Neural cell (in vitro differentiated cells): ENCODE results near the gene ACTL10.

ENCODE experiments used
- MXI1 ChIP-seq: fragments of 450-650 bp; conservative IDR thresholded peaks from 2 replicates; pipeline ENCODE4 v1.6.1; 2014; ENCODE audit warnings: antibody characterized with exemption, mild to moderate bottlenecking; ENCODE audit not compliant: poor library complexity, severe bottlenecking
- POLR2AphosphoS5 ChIP-seq: IDR thresholded peaks from 2 replicates; pipeline ENCODE4 v1.6.1; 2012
- TAF1 ChIP-seq: IDR thresholded peaks from 2 replicates; pipeline ENCODE4 v1.6.1; 2012; ENCODE audit warnings: low read depth
- TF ChIP-seq, protein P1 (sequence below): fragments of 450-650 bp; IDR thresholded peaks from 2 replicates; pipeline ENCODE4 v1.5.1; 2014; ENCODE audit warnings: antibody characterized with exemption, mild to moderate bottlenecking, moderate library complexity; ENCODE audit not compliant: poor library complexity, severe bottlenecking
- TF ChIP-seq, protein P2 (sequence below): IDR thresholded peaks from 2 replicates; pipeline ENCODE4 v1.6.1; 2012; ENCODE audit warnings: borderline replicate concordance

DNA sequence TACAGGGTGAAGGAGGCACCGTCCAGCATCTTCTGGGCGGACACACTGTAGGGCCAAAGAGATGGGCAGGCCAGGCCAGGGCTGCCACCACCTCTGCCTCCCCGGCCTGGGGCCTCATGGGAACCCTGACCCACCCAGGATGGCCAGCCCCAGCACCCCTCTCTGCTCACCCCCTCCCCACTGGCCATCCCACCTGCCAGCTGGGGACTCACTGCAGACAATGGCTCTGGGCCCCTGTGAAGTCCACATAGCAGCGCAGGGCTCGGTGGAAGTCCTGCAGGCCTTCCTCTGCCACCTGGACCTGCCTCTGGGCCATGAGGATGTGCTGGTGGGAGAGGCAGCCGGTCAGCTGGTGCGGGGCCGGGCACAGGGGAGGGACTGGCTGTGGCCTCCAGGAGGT is 8.2 kb upstream of the ACTL10 start:
- TF ChIP-seq POLR2AphosphoS5 (no peak), TAF1 (no peak), MXI1 (no peak)
- TF ChIP-seq, protein P1, sequence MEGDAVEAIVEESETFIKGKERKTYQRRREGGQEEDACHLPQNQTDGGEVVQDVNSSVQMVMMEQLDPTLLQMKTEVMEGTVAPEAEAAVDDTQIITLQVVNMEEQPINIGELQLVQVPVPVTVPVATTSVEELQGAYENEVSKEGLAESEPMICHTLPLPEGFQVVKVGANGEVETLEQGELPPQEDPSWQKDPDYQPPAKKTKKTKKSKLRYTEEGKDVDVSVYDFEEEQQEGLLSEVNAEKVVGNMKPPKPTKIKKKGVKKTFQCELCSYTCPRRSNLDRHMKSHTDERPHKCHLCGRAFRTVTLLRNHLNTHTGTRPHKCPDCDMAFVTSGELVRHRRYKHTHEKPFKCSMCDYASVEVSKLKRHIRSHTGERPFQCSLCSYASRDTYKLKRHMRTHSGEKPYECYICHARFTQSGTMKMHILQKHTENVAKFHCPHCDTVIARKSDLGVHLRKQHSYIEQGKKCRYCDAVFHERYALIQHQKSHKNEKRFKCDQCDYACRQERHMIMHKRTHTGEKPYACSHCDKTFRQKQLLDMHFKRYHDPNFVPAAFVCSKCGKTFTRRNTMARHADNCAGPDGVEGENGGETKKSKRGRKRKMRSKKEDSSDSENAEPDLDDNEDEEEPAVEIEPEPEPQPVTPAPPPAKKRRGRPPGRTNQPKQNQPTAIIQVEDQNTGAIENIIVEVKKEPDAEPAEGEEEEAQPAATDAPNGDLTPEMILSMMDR = no peak
- TF ChIP-seq, protein P2, sequence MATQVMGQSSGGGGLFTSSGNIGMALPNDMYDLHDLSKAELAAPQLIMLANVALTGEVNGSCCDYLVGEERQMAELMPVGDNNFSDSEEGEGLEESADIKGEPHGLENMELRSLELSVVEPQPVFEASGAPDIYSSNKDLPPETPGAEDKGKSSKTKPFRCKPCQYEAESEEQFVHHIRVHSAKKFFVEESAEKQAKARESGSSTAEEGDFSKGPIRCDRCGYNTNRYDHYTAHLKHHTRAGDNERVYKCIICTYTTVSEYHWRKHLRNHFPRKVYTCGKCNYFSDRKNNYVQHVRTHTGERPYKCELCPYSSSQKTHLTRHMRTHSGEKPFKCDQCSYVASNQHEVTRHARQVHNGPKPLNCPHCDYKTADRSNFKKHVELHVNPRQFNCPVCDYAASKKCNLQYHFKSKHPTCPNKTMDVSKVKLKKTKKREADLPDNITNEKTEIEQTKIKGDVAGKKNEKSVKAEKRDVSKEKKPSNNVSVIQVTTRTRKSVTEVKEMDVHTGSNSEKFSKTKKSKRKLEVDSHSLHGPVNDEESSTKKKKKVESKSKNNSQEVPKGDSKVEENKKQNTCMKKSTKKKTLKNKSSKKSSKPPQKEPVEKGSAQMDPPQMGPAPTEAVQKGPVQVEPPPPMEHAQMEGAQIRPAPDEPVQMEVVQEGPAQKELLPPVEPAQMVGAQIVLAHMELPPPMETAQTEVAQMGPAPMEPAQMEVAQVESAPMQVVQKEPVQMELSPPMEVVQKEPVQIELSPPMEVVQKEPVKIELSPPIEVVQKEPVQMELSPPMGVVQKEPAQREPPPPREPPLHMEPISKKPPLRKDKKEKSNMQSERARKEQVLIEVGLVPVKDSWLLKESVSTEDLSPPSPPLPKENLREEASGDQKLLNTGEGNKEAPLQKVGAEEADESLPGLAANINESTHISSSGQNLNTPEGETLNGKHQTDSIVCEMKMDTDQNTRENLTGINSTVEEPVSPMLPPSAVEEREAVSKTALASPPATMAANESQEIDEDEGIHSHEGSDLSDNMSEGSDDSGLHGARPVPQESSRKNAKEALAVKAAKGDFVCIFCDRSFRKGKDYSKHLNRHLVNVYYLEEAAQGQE = no peak
